K562 (cell line): Measurements from ENCODE around the gene NIFK.

Experiments
- AFF4 ChIP-seq: sonication (generic); formaldehyde crosslinking; IDR thresholded peaks from 2 replicates; pipeline ENCODE4 v1.8.0; 2023; ENCODE audit warnings: mild to moderate bottlenecking, missing genetic modification reagents
- BRF2 ChIP-seq: IDR thresholded peaks from 3 replicates; pipeline ENCODE4 v1.6.1; 2011; ENCODE audit warnings: borderline replicate concordance, mild to moderate bottlenecking; ENCODE audit not compliant: insufficient read length, insufficient read depth

- TF ChIP-seq AFF4 (CRISPR knock-in tag) (no peak), BRF2 (no peak)
Observed at GRCh38 chr2:121690095-121690494, 46.6 kb downstream of the NIFK start.
